Measurements from ENCODE around the gene GRN.

The GRN gene

GRCh38 chr17:44344939-44345453, at the start of gene GRN:
Gene GRN, plus strand, starts transcription at chr17:44345302. Its CDS starts 3,863 bp downstream, at chr17:44349165.
- DNase-seq, result peak; percentile 91

- no peak for DNase-seq
Measured at GRCh38 chr17:44297975-44298374, 47.1 kb upstream of the GRN start.

- DNase-seq, result no peak
Measured at GRCh38 chr17:44304651-44305050, 40.5 kb upstream of the GRN start.

- DNase-seq, result no peak
Measured at GRCh38 chr17:44307387-44308186, 37.5 kb upstream of the GRN start.

- peak; percentile 88 for DNase-seq
Measured at GRCh38 chr17:44308320-44308818, 36.7 kb upstream of the GRN start, which contains the start of gene RUNDC3A. Gene RUNDC3A, plus strand, starts transcription at chr17:44308601. Its CDS starts 232 bp downstream, at chr17:44308833.

- DNase-seq, result no peak
Measured at GRCh38 chr17:44308865-44309264, 36.2 kb upstream of the GRN start.

- no peak for DNase-seq
Measured at GRCh38 chr17:44309472-44309871, 35.6 kb upstream of the GRN start.

GRCh38 chr17:44310188-44310587, 34.9 kb upstream of the GRN start:
- DNase-seq, result no peak

- DNase-seq, result no peak
Measured at GRCh38 chr17:44310609-44311376, 34.3 kb upstream of the GRN start.

- no peak for DNase-seq
Measured at GRCh38 chr17:44311562-44312181, 33.4 kb upstream of the GRN start.

- DNase-seq, result no peak
Measured at GRCh38 chr17:44312396-44313104, 32.6 kb upstream of the GRN start.

GRCh38 chr17:44314031-44314430, 31.1 kb upstream of the GRN start:
- DNase-seq, result no peak

GRCh38 chr17:44314524-44314868, 30.6 kb upstream of the GRN start:
- no peak for DNase-seq

GRCh38 chr17:44314869-44315661, 30.0 kb upstream of the GRN start:
- peak; percentile 30 for DNase-seq

GRCh38 chr17:44315760-44316731, 29.1 kb upstream of the GRN start:
- no peak for DNase-seq

GRCh38 chr17:44317545-44317944, 27.6 kb upstream of the GRN start:
- DNase-seq, result no peak

GRCh38 chr17:44318077-44318892, 26.8 kb upstream of the GRN start:
- DNase-seq, result no peak

- DNase-seq, result no peak
Measured at GRCh38 chr17:44320066-44320465, 25.0 kb upstream of the GRN start.

Data from CD4-positive, alpha-beta T cell treated with Interleukin-17A for 1 hour (primary cell).